IMR-90 (cell line): ENCODE data around the gene IMPDH1.

Experiments
- BHLHE40 ChIP-seq: fragments of 150-350 bp; IDR thresholded peaks from 2 replicates; pipeline ENCODE4 v1.6.1; 2016; ENCODE audit warnings: mild to moderate bottlenecking, low read depth, low read length
- CEBPB ChIP-seq: IDR thresholded peaks from 2 replicates; pipeline ENCODE4 v1.6.1; 2012; ENCODE audit warnings: low read depth, low read length, improper control_type of control experiment
- MXI1 ChIP-seq: IDR thresholded peaks from 2 replicates; pipeline ENCODE4 v1.6.1; 2012; ENCODE audit warnings: low read depth, mild to moderate bottlenecking, low read length, moderate library complexity, borderline replicate concordance
- POLR2A ChIP-seq: IDR thresholded peaks from 2 replicates; pipeline ENCODE4 v1.6.1; 2012; ENCODE audit warnings: mild to moderate bottlenecking, low read depth, low read length
- RAD21 ChIP-seq: IDR thresholded peaks from 2 replicates; pipeline ENCODE4 v1.6.1; 2012; ENCODE audit warnings: low read length, improper control_type of control experiment
- RFX5 ChIP-seq: IDR thresholded peaks from 2 replicates; pipeline ENCODE4 v1.8.0; 2012; ENCODE audit warnings: low read depth, mild to moderate bottlenecking, low read length, moderate library complexity
- SMC3 ChIP-seq: fragments of 150-350 bp; IDR thresholded peaks from 2 replicates; pipeline ENCODE4 v1.6.1; 2016; ENCODE audit warnings: low read depth, mild to moderate bottlenecking, antibody characterized with exemption, low read length, moderate library complexity
- TF ChIP-seq, protein P1 (sequence below): conservative IDR thresholded peaks from 2 replicates; pipeline ENCODE4 v1.5.1; 2012; ENCODE audit warnings: mild to moderate bottlenecking, low read depth, low read length, improper control_type of control experiment

DNA sequence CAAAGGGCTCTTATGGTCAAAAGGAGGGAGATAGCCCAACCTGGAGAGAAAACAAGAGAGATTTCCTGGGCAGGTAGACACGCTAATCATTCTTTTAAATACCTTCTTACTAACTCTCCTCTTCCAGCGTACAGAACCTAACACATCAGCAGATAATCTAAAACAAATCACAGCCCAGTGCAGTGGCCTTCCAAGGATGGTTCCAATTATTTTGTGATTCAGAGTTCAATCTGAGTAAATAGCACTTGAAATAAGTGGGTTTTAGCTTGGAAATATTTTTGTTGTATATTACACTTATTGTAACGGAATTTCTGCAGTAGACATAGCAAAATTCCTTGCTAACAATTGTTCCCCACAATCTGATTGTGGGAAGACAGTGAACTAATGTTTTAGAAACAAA, 7.3 kb upstream of the IMPDH1 start:
- no peak for TF ChIP-seq RAD21
- TF ChIP-seq, protein P1, sequence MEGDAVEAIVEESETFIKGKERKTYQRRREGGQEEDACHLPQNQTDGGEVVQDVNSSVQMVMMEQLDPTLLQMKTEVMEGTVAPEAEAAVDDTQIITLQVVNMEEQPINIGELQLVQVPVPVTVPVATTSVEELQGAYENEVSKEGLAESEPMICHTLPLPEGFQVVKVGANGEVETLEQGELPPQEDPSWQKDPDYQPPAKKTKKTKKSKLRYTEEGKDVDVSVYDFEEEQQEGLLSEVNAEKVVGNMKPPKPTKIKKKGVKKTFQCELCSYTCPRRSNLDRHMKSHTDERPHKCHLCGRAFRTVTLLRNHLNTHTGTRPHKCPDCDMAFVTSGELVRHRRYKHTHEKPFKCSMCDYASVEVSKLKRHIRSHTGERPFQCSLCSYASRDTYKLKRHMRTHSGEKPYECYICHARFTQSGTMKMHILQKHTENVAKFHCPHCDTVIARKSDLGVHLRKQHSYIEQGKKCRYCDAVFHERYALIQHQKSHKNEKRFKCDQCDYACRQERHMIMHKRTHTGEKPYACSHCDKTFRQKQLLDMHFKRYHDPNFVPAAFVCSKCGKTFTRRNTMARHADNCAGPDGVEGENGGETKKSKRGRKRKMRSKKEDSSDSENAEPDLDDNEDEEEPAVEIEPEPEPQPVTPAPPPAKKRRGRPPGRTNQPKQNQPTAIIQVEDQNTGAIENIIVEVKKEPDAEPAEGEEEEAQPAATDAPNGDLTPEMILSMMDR = no peak
- TF ChIP-seq BHLHE40 = no peak
- TF ChIP-seq RFX5 = no peak
- no peak for TF ChIP-seq POLR2A
- TF ChIP-seq CEBPB = no peak
- TF ChIP-seq SMC3 = no peak
- no peak for TF ChIP-seq MXI1
